IMR-90 (cell line): Measurements from ENCODE around the gene ZNF618.

Experiments used
- CEBPB ChIP-seq: IDR thresholded peaks from 2 replicates; pipeline ENCODE4 v1.6.1; 2012; ENCODE audit warnings: low read depth, low read length, improper control_type of control experiment
- CTCF ChIP-seq: conservative IDR thresholded peaks from 2 replicates; pipeline ENCODE4 v1.5.1; 2012; ENCODE audit warnings: mild to moderate bottlenecking, low read depth, low read length, improper control_type of control experiment
- MAFK ChIP-seq: IDR thresholded peaks from 2 replicates; pipeline ENCODE4 v1.6.1; 2012; ENCODE audit warnings: low read depth, low read length, improper control_type of control experiment
- POLR2A ChIP-seq: IDR thresholded peaks from 2 replicates; pipeline ENCODE4 v1.6.1; 2012; ENCODE audit warnings: mild to moderate bottlenecking, low read depth, low read length
- RCOR1 ChIP-seq: IDR thresholded peaks from 2 replicates; pipeline ENCODE4 v1.6.1; 2012; ENCODE audit warnings: mild to moderate bottlenecking, low read length, improper control_type of control experiment; ENCODE audit not compliant: insufficient replicate concordance
- TF ChIP-seq, protein P1 (sequence below): fragments of 150-350 bp; IDR thresholded peaks from 2 replicates; pipeline ENCODE4 v1.6.1; 2016; ENCODE audit warnings: low read depth, mild to moderate bottlenecking, low read length, moderate library complexity, borderline replicate concordance

DNA sequence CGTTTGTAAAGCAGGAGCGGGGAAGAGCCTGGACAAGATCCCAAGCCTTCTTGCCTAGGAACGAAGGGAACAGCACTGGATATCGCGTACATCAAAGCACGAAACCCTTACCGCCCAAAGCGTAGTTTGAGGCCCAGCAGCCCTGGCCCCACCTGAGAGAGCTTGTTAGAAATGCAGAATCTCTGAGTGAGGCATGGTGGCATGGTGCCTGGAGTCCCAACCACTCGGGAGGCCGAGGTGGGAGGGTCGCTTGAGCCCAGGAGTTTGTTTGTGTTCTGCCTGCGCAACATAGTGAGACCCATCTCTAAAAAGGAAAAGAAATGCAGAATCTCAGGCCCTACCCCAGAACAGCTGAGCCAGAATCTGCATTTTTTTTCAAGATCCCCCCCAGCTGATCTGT, 111.4 kb downstream of the ZNF618 start:
- no peak for TF ChIP-seq MAFK
- TF ChIP-seq, protein P1, sequence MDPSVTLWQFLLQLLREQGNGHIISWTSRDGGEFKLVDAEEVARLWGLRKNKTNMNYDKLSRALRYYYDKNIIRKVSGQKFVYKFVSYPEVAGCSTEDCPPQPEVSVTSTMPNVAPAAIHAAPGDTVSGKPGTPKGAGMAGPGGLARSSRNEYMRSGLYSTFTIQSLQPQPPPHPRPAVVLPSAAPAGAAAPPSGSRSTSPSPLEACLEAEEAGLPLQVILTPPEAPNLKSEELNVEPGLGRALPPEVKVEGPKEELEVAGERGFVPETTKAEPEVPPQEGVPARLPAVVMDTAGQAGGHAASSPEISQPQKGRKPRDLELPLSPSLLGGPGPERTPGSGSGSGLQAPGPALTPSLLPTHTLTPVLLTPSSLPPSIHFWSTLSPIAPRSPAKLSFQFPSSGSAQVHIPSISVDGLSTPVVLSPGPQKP, result no peak
- TF ChIP-seq CEBPB, result no peak
- no peak for TF ChIP-seq CTCF
- no peak for TF ChIP-seq RCOR1
- TF ChIP-seq POLR2A, result no peak
